ENCODE results near the gene ARL13B. TPM values are rescaled to one million over a fixed set of nuclear protein-coding genes. Genes with fewer than 3 reads are reported as not detected.

The ARL13B gene
- total and polyA plus RNA-seq, 2 of the 8 experiments (the other 6 are each of a cell fraction or from before 2014, with no cell fraction given) = 1.5 to 12.7 TPM

- no peaks in the 10 kb centered on the region for H3K9me3 ChIP-seq (ENCODE audit: insufficient read depth in 2 of 2, low read depth in 1 of 2, low read length in 1 of 2)
- no peak overlapping the region for H4K5ac ChIP-seq (ENCODE audit: insufficient read length, low read depth, low read length)
- no peak overlapping the region for H4K91ac ChIP-seq (replicated peaks; ENCODE audit: insufficient read length, low read length)
- FAIRE-seq (no peak), DNase-seq (ENCODE audit: low read depth in 1 of 2, low spot score in 2 of 2) (no peak)
- no peak overlapping the region for H3K27ac ChIP-seq (ENCODE audit: low read depth, low read length)
- no peak overlapping the region for H3K23ac ChIP-seq (ENCODE audit: insufficient read length)
- H3K9ac ChIP-seq (replicated peaks in 1 of 4; ENCODE audit: extremely low read depth in 1 of 4, low read depth in 3 of 4, low read length in 3 of 4) = no peak overlapping the region
- H2AFZ ChIP-seq (ENCODE audit: low read length) = no peak overlapping the region
- H3K14ac ChIP-seq (ENCODE audit: insufficient read length) = no peak overlapping the region
- no peak overlapping the region for H3K4me3 ChIP-seq (ENCODE audit: extremely low read depth in 1 of 4, insufficient read depth in 2 of 4, low read depth in 3 of 4, low read length in 4 of 4)
- no peak overlapping the region for H3K18ac ChIP-seq (ENCODE audit: extremely low read depth, low read length)
- no peak overlapping the region for H2BK15ac ChIP-seq (ENCODE audit: low read length)
- WGBS, 2 experiments (ENCODE audit: extremely low coverage in 1 of 2, insufficient coverage in 1 of 2, insufficient read length in 1 of 2, insufficient replicate concordance in 2 of 2, low coverage in 1 of 2, low lambda C conversion rate in 2 of 2, missing lambda C conversion rate in 1 of 2) = 94% methylated on average over 3 of the region's 3 CpGs; no CpG with 5 or more reads in 1 of the 2 experiments
- no peaks in the 10 kb centered on the region for H3K23me2 ChIP-seq (ENCODE audit: low read depth, low read length)
- ChIA-PET POLR2A (ENCODE audit: partially characterized antibody) (no interaction called here), CTCF (ENCODE audit: partially characterized antibody) (interaction anchor here (0.6 to 1.6 kb wide), 2 partner anchors 9 to 14 kb away, joined by 3 to 4 read pairs; no protein-coding TSS in a partner anchor)
- H2BK120ac ChIP-seq (replicated peaks; ENCODE audit: low read depth, low read length) = no peak overlapping the region
- H4K20me1 ChIP-seq (replicated peaks in 1 of 2; ENCODE audit: control insufficient read depth in 1 of 2, insufficient read depth in 2 of 2, low read length in 2 of 2) = no peaks in the 10 kb centered on the region
- H3K56ac ChIP-seq (replicated peaks; ENCODE audit: insufficient read length, low read depth, low read length) = no peak overlapping the region
- no peak overlapping the region for H4K8ac ChIP-seq (ENCODE audit: extremely low read depth, insufficient read depth, low read length)
- no peak overlapping the region for H3K4ac ChIP-seq (replicated peaks; ENCODE audit: insufficient read length, low read depth, low read length)
- H3K79me2 ChIP-seq (ENCODE audit: control insufficient read depth in 1 of 2, insufficient read depth in 2 of 2, low read length in 2 of 2) = peaks cover 0 to 10% of the 10 kb centered on the region in 2 experiments; a peak in 2 of 4 replicates
- no peaks in the 10 kb centered on the region for H3K27me3 ChIP-seq (replicated peaks in 1 of 4; ENCODE audit: control insufficient read depth in 3 of 4, extremely low read depth in 1 of 4, insufficient read depth in 3 of 4, low read length in 3 of 4)
- H3K4me2 ChIP-seq (ENCODE audit: insufficient read depth in 1 of 2, low read depth in 2 of 2, low read length in 2 of 2) = no peak overlapping the region
- no peaks in the 10 kb centered on the region for H3K4me1 ChIP-seq (replicated peaks in 1 of 4; ENCODE audit: control insufficient read depth in 3 of 4, insufficient read depth in 4 of 4, low read length in 3 of 4)
- no peak overlapping the region for H2AK5ac ChIP-seq (ENCODE audit: low read depth, low read length)
- H2BK12ac ChIP-seq (ENCODE audit: low read depth, low read length) = no peak overlapping the region
- H2BK20ac ChIP-seq (ENCODE audit: low read length) = no peak overlapping the region
- no peaks in the 10 kb centered on the region for H3K36me3 ChIP-seq (ENCODE audit: control insufficient read depth in 2 of 4, insufficient read depth in 4 of 4, low read length in 3 of 4)
- H3K79me1 ChIP-seq (ENCODE audit: low read depth, low read length) = no peaks in the 10 kb centered on the region; the same call in 1 of the 2 replicates
- no peak overlapping the region for H2BK5ac ChIP-seq (ENCODE audit: low read depth, low read length)
- TF ChIP-seq ATF2 (IDR thresholded peaks at IDR 0.05; ENCODE audit: low read length) (no peak), CHD1 (IDR thresholded peaks at IDR 0.05; ENCODE audit: low read depth, low read length) (no peak), GTF2F1 (IDR thresholded peaks at IDR 0.05; ENCODE audit: borderline replicate concordance, low read depth, low read length) (no peak), KDM1A (IDR thresholded peaks at IDR 0.05; ENCODE audit: borderline replicate concordance, low read length) (no peak), KDM4A (IDR thresholded peaks at IDR 0.05; ENCODE audit: low read depth, low read length, severe bottlenecking) (no peak), RFX5 (IDR thresholded peaks at IDR 0.05; ENCODE audit: borderline replicate concordance, low read depth, low read length) (no peak), E2F6 (IDR thresholded peaks at IDR 0.05) (no peak), BRCA1 (IDR thresholded peaks at IDR 0.05; ENCODE audit: low read depth, low read length) (no peak)
Observed at GRCh38 chr3:93989241-93989640, 9.3 kb downstream of the ARL13B start.
